OCI-LY1 (cell line): Measurements from ENCODE around the gene METTL8.

Experiments used
- CTCF ChIP-seq: fragments of 200-600 bp; sonication (generic), shearing (Covaris generic); IDR thresholded peaks from 2 replicates; pipeline ENCODE4 v1.5.1; 2017; ENCODE audit warnings: mild to moderate bottlenecking, antibody characterized with exemption, low read length, moderate library complexity, mixed read lengths
- EZH2 ChIP-seq: fragments of 200-600 bp; sonication (generic), shearing (Covaris generic); IDR thresholded peaks from 2 replicates; pipeline ENCODE4 v1.8.0; 2017; ENCODE audit warnings: borderline replicate concordance, mixed run types, mild to moderate bottlenecking, antibody characterized with exemption, low read length, moderate library complexity, mixed read lengths

DNA sequence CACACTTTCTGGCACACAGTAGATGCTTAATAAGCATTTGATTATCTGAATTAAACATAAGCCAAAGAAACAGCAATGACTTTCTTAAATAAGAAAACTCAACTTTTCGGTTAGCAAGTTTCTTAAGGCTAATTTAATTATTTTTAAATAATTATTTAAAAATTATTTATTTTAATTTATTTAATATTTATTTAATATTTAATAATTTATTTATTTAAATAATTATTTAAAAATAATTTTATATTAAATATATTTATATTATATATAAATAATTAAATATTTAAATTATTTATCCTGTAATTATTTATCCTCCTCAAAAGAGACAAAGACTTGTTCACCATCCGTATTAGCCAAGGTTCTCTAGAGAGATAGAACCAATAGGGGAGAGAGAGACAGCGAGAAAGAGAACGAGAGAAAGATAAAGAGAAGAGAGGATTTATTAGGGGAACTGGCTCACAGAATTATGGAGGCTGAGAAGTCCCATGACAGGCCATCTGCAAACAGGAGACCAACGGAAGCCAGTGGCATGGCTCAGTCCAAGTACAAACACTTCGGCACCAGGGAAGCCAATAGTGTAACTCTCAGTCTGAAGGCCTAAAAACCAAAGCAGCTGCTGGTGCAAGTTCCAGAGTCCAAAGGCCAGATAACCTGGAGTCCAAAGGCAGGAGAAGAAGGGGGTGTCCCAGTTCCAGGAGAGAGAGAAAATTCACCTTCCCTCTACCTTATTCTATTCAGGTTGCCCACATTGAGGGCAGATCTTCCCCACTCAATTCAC is 125.3 kb downstream of the METTL8 start:
- TF ChIP-seq EZH2 (no peak), CTCF (no peak)
